Measurements from ENCODE around the gene BACE2. TPM values are rescaled to one million over a fixed set of nuclear protein-coding genes. Genes with fewer than 3 reads are reported as not detected.

The BACE2 gene
- total RNA-seq, 1 experiment from 2014 or later: 40.8 TPM

DNA sequence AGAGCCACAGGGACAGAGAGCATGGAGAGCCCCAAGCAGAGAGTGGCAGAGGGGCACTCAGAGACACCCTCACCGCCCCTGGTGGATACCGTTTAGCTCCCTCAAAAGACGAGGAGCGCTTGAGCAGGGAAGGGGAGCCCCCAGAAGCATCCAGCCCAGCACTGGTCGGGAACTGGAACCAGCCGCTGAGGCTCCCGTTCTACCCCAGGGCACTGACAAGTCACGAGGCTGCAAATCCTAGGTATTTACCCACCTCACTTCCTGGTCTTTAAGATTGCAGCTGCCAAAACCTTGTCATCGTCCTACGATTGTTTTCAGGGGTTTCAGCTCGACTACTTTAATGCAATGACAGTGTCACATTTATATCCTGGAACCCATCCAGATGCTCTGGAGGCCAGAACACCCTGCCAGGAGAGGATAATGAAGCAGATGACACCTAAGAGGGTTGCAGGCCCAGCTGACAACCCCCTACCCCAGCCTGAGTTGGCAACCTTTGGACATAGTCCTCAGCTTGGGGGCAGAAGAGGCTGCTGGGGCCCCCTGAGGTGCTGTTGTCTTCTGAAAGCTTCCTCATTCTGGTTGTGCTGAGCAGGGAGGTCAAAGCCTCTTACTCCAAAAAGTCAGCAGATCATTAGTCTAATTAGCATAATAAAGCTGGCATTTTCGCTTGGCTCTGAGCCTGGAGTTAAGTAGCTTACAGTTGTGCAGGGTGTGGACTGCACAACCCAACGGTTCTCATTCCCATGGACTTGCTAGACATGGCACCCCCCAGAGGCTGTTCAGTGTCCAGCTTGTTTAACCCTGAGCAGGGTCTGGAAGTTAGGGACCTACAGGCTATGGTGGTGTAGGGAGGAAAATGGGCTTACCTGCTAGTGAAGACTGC is 20.6 kb upstream of the BACE2 start:
- CTCF ChIA-PET: interaction anchor here (0.6 kb wide), 1 partner anchor 1252 kb away, joined by 3 read pairs; no protein-coding TSS in a partner anchor
- H2AFZ ChIP-seq: no peak overlapping the region
- H4K20me1 ChIP-seq (ENCODE audit: insufficient read depth): no peaks in the 10 kb centered on the region
- H3K27me3 ChIP-seq (ENCODE audit: insufficient read depth, low read depth): no peaks in the 10 kb centered on the region; the same call in 1 of the 2 replicates
- no peaks in the 10 kb centered on the region for H3K79me2 ChIP-seq (ENCODE audit: low read depth)
- H3F3A ChIP-seq (ENCODE audit: insufficient read depth, low read depth): no peaks in the 10 kb centered on the region
- intact Hi-C loops (cut with micrococcal nuclease; ENCODE audit: unreplicated experiment): no loop called here
- POLR2A ChIA-PET (ENCODE audit: unreplicated experiment): interaction anchor here (0.6 kb wide), 1 partner anchor 406 kb away, joined by 5 read pairs; no protein-coding TSS in a partner anchor
- no peak for TF ChIP-seq EZH2 (IDR thresholded peaks at IDR 0.05; ENCODE audit: low read depth)
- TF ChIP-seq CTCF (conservative IDR thresholded peaks at IDR 0.05): no peak
- no peaks in the 10 kb centered on the region for H3K9me2 ChIP-seq (ENCODE audit: insufficient read depth)
- no peak for DNase-seq
- BruUV-seq (replicated peaks): no TSS peak
- no peaks in the 10 kb centered on the region for H3K4me1 ChIP-seq (replicated peaks; ENCODE audit: insufficient read depth)
- no peaks in the 10 kb centered on the region for H3K9me3 ChIP-seq (ENCODE audit: insufficient read depth, low read depth)
- H3K36me3 ChIP-seq (ENCODE audit: low read depth): no peaks in the 10 kb centered on the region
- H3K4me3 ChIP-seq: no peak overlapping the region
- peak overlapping the region; percentile 16; the same call in 1 of the 2 replicates for H3K4me2 ChIP-seq
- no peak overlapping the region for H3K27ac ChIP-seq

DNA sequence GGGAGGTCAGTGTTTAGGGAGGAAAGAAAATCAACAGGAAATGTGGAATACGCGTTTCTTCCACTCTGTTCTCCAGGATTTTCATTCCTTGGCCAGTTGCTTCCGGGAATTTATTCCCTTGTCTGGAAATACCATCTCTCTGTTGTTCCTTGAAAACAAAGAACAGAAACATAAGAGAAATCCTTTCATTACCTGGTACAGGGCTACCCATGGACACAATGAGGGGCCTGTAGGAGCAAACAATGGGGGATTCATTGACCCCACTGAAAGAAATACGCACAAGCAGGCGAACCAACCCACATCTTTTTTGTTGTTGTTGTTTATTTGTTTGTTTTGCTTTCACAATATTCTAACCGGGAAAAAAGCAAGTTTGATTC is 20.0 kb upstream of the BACE2 start:
- POLR2A ChIA-PET (ENCODE audit: unreplicated experiment): interaction anchor here (0.6 kb wide), 1 partner anchor 406 kb away, joined by 5 read pairs; no protein-coding TSS in a partner anchor

GRCh38 chr21:41148798-41149197 is 19.2 kb upstream of the BACE2 start:
- POLR2A ChIA-PET (ENCODE audit: unreplicated experiment): no interaction called here
- TF ChIP-seq EZH2 (IDR thresholded peaks at IDR 0.05; ENCODE audit: low read depth): no peak
- TF ChIP-seq CTCF (conservative IDR thresholded peaks at IDR 0.05): no peak
- intact Hi-C loops (cut with micrococcal nuclease; ENCODE audit: unreplicated experiment): no loop called here

More for the DNA sequence above, 20.0 kb upstream of the BACE2 start:
- intact Hi-C loops (cut with micrococcal nuclease; ENCODE audit: unreplicated experiment): no loop called here
- H3K4me2 ChIP-seq: no peak overlapping the region
- no peak overlapping the region for H3K27ac ChIP-seq
- no peaks in the 10 kb centered on the region for H3K9me2 ChIP-seq (ENCODE audit: insufficient read depth)
- no peak overlapping the region for H3K4me3 ChIP-seq
- BruUV-seq (replicated peaks): no TSS peak
- DNase-seq: no peak
- no peaks in the 10 kb centered on the region for H4K20me1 ChIP-seq (ENCODE audit: insufficient read depth)
- H3K4me1 ChIP-seq (replicated peaks; ENCODE audit: insufficient read depth): no peaks in the 10 kb centered on the region
- no peaks in the 10 kb centered on the region for H3F3A ChIP-seq (ENCODE audit: insufficient read depth, low read depth)
- no peak for TF ChIP-seq CTCF (conservative IDR thresholded peaks at IDR 0.05)
- CTCF ChIA-PET: no interaction called here
- no peaks in the 10 kb centered on the region for H3K9me3 ChIP-seq (ENCODE audit: insufficient read depth, low read depth)
- no peaks in the 10 kb centered on the region; the same call in 1 of the 2 replicates for H3K27me3 ChIP-seq (ENCODE audit: insufficient read depth, low read depth)
- H3K36me3 ChIP-seq (ENCODE audit: low read depth): no peaks in the 10 kb centered on the region
- H2AFZ ChIP-seq: no peak overlapping the region
- no peaks in the 10 kb centered on the region for H3K79me2 ChIP-seq (ENCODE audit: low read depth)

More at GRCh38 chr21:41148798-41149197, 19.2 kb upstream of the BACE2 start:
- no peaks in the 10 kb centered on the region for H4K20me1 ChIP-seq (ENCODE audit: insufficient read depth)
- CTCF ChIA-PET: no interaction called here
- DNase-seq: no peak
- no peaks in the 10 kb centered on the region for H3K36me3 ChIP-seq (ENCODE audit: low read depth)
- H2AFZ ChIP-seq: no peak overlapping the region
- no TSS peak for BruUV-seq (replicated peaks)
- no peaks in the 10 kb centered on the region for H3F3A ChIP-seq (ENCODE audit: insufficient read depth, low read depth)
- H3K9me2 ChIP-seq (ENCODE audit: insufficient read depth): no peaks in the 10 kb centered on the region
- H3K4me2 ChIP-seq: no peak overlapping the region
- no peak overlapping the region for H3K27ac ChIP-seq
- no peaks in the 10 kb centered on the region for H3K9me3 ChIP-seq (ENCODE audit: insufficient read depth, low read depth)
- H3K4me1 ChIP-seq (replicated peaks; ENCODE audit: insufficient read depth): no peaks in the 10 kb centered on the region
- H3K79me2 ChIP-seq (ENCODE audit: low read depth): no peaks in the 10 kb centered on the region
- H3K4me3 ChIP-seq: no peak overlapping the region
- no peaks in the 10 kb centered on the region; the same call in 1 of the 2 replicates for H3K27me3 ChIP-seq (ENCODE audit: insufficient read depth, low read depth)
